K562 (cell line): ENCODE data around the gene FOXK2. TPM values are rescaled to one million over a fixed set of nuclear protein-coding genes. Genes with fewer than 3 reads are reported as not detected.

Source experiments
- AFF4 ChIP-seq: sonication (generic); formaldehyde crosslinking; IDR thresholded peaks from 2 replicates; pipeline ENCODE4 v1.8.0; 2023; ENCODE audit warnings: mild to moderate bottlenecking, missing genetic modification reagents
- CTCFL ChIP-seq: IDR thresholded peaks from 2 replicates; pipeline ENCODE4 v1.6.1; 2011; ENCODE audit warnings: borderline replicate concordance, low read depth, mild to moderate bottlenecking, moderate library complexity, low read length; ENCODE audit not compliant: insufficient read depth, poor library complexity, severe bottlenecking
- ERF ChIP-seq: fragments of 450-650 bp; formaldehyde crosslinking; IDR thresholded peaks from 2 replicates; pipeline ENCODE4 v1.4.0; 2020; ENCODE audit warnings: mild to moderate bottlenecking, mixed read lengths
- EWSR1 ChIP-seq: fragments of 450-650 bp; IDR thresholded peaks from 2 replicates; pipeline ENCODE4 v1.6.1; 2018; ENCODE audit warnings: borderline replicate concordance, mild to moderate bottlenecking, low read depth, moderate library complexity; ENCODE audit not compliant: partially characterized antibody
- HSF4 ChIP-seq: fragments of 250-450 bp; sonication (Bioruptor Pico); IDR thresholded peaks from 2 replicates; pipeline ENCODE4 v2.1.2; 2022; ENCODE audit warnings: mild to moderate bottlenecking, moderate library complexity, borderline replicate concordance
- MAFK ChIP-seq: IDR thresholded peaks from 2 replicates; pipeline ENCODE4 v1.6.1; 2011; ENCODE audit warnings: low read length, improper control_type of control experiment
- MAZ ChIP-seq, 2 experiments: fragments of 450-650 bp in 1 of 2; sonication (generic) in 1 of 2; formaldehyde crosslinking; IDR thresholded peaks in 1 of 2; conservative IDR thresholded peaks in 1 of 2; 2 replicates each; pipeline versions ENCODE4 v1.4.0 to v1.5.0; 2020; ENCODE audit warnings: mild to moderate bottlenecking in 1 of 2, missing genetic modification reagents in 1 of 2
- MYC ChIP-seq, 2 experiments: fragments of 250-450 bp in 1 of 2; sonication (Bioruptor Pico) in 1 of 2; IDR thresholded peaks; 2 replicates each; pipeline versions ENCODE4 v1.5.1 to v1.6.1; 2012 to 2021; ENCODE audit warnings: low read depth in 2 of 2, borderline replicate concordance in 1 of 2, improper control_type of control experiment in 1 of 2, low read length in 1 of 2, mild to moderate bottlenecking in 1 of 2, moderate library complexity in 1 of 2
- TAF7 ChIP-seq: fragments of 450-650 bp; IDR thresholded peaks from 2 replicates; pipeline ENCODE4 v1.6.1; 2016; ENCODE audit warnings: missing genetic modification characterization, missing compliant biosample characterization
- TEAD2 ChIP-seq: fragments of 450-650 bp; IDR thresholded peaks from 2 replicates; pipeline ENCODE4 v1.6.1; 2016; ENCODE audit warnings: missing genetic modification characterization, control low read depth, missing compliant biosample characterization
- ZNF347 ChIP-seq: fragments of 450-650 bp; formaldehyde crosslinking; IDR thresholded peaks from 2 replicates; pipeline ENCODE4 v1.4.0; 2020; ENCODE audit warnings: low read depth, mild to moderate bottlenecking, moderate library complexity
- polyA plus RNA-seq, 8 experiments: library from polyadenylated mRNA; depleted of rRNA in 4 of 8; stranded (reverse) in 5 of 8; unstranded in 3 of 8; fragments of >200 nt; fragmentation: Nextera tagmentation in 2 of 8; fragmentation: Illumina TruSeq in 1 of 8; extraction: Ambion mirVana in 2 of 8; extraction: Trizol in 1 of 8; gene quantifications; 2 replicates each; pipeline versions ENCODE4 v1.2.1 to v1.2.3, GENCODE V29; 2011 to 2014; ENCODE audit warnings: inconsistent platforms in 1 of 8, missing spikeins in 1 of 8
- total RNA-seq, 7 experiments: library from RNA; depleted of rRNA in 6 of 7; stranded (reverse); fragments of >200 nt in 6 of 7; fragmentation: Illumina TruSeq in 2 of 7; extraction: Trizol in 2 of 7; gene quantifications; 2 replicates each; pipeline versions ENCODE4 v1.2.1 to v1.2.3, GENCODE V29; 2011 to 2021; ENCODE audit warnings: low replicate concordance in 1 of 7
- TF ChIP-seq, protein P1 (sequence below), 2 experiments: fragments of 150-350 bp in 1 of 2; IDR thresholded peaks; 2 replicates each; pipeline ENCODE4 v1.6.1; 2012 to 2016; ENCODE audit warnings: low read depth in 2 of 2, low read length in 2 of 2, mild to moderate bottlenecking in 1 of 2, moderate library complexity in 1 of 2
- TF ChIP-seq, protein P2 (sequence below): fragments of 250-450 bp; sonication (Bioruptor Pico); IDR thresholded peaks from 2 replicates; pipeline ENCODE4 v1.5.0; 2020; ENCODE audit warnings: mild to moderate bottlenecking

Gene FOXK2
- total and polyA plus RNA-seq, 9 of the 15 experiments (the other 6 are each of a cell fraction or from before 2014, with no cell fraction given) = 3.0 to 86.0 (median 44.1) TPM

GRCh38 chr17:82551779-82552457 lies 32.4 kb downstream of the FOXK2 start (continued):
- TF ChIP-seq AFF4 (CRISPR knock-in tag) (no peak), HSF4 (CRISPR knock-in tag) (no peak), MAZ (CRISPR knock-in tag; conservative IDR thresholded peaks at IDR 0.05 in 1 of 2, IDR thresholded peaks at IDR 0.05 in 1 of 2) (peak in 1 of 2 experiments; percentile 66; a peak in 2 of 4 replicates), ERF (CRISPR knock-in tag) (no peak), MAFK (0 out of 2 replicates have a peak, but pooled peaks have one; percentile 19), EWSR1 (no peak), TAF7 (tag) (no peak), ZNF347 (CRISPR knock-in tag) (no peak), TEAD2 (tag) (no peak), CTCFL (peak; percentile 94), MYC (IDR thresholded peaks at IDR 0.05; ENCODE audit: low read depth, low read length) (peak; percentile 73), MYC (CRISPR knock-in tag; IDR thresholded peaks at IDR 0.05; ENCODE audit: borderline replicate concordance, low read depth) (no peak)
- TF ChIP-seq, protein P1, sequence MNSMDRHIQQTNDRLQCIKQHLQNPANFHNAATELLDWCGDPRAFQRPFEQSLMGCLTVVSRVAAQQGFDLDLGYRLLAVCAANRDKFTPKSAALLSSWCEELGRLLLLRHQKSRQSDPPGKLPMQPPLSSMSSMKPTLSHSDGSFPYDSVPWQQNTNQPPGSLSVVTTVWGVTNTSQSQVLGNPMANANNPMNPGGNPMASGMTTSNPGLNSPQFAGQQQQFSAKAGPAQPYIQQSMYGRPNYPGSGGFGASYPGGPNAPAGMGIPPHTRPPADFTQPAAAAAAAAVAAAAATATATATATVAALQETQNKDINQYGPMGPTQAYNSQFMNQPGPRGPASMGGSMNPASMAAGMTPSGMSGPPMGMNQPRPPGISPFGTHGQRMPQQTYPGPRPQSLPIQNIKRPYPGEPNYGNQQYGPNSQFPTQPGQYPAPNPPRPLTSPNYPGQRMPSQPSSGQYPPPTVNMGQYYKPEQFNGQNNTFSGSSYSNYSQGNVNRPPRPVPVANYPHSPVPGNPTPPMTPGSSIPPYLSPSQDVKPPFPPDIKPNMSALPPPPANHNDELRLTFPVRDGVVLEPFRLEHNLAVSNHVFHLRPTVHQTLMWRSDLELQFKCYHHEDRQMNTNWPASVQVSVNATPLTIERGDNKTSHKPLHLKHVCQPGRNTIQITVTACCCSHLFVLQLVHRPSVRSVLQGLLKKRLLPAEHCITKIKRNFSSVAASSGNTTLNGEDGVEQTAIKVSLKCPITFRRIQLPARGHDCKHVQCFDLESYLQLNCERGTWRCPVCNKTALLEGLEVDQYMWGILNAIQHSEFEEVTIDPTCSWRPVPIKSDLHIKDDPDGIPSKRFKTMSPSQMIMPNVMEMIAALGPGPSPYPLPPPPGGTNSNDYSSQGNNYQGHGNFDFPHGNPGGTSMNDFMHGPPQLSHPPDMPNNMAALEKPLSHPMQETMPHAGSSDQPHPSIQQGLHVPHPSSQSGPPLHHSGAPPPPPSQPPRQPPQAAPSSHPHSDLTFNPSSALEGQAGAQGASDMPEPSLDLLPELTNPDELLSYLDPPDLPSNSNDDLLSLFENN (IDR thresholded peaks at IDR 0.05; ENCODE audit: low read depth in 2 of 2, low read length in 2 of 2) = 0 out of 4 replicates have a peak, but pooled peaks of 1 of the 2 experiments have one; percentile 26
- TF ChIP-seq, protein P2, sequence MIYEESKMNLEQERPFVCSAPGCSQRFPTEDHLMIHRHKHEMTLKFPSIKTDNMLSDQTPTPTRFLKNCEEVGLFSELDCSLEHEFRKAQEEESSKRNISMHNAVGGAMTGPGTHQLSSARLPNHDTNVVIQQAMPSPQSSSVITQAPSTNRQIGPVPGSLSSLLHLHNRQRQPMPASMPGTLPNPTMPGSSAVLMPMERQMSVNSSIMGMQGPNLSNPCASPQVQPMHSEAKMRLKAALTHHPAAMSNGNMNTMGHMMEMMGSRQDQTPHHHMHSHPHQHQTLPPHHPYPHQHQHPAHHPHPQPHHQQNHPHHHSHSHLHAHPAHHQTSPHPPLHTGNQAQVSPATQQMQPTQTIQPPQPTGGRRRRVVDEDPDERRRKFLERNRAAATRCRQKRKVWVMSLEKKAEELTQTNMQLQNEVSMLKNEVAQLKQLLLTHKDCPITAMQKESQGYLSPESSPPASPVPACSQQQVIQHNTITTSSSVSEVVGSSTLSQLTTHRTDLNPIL (CRISPR knock-in tag) = no peak
